ENCODE results near the gene IL12RB2.

IL12RB2 gene

DNA sequence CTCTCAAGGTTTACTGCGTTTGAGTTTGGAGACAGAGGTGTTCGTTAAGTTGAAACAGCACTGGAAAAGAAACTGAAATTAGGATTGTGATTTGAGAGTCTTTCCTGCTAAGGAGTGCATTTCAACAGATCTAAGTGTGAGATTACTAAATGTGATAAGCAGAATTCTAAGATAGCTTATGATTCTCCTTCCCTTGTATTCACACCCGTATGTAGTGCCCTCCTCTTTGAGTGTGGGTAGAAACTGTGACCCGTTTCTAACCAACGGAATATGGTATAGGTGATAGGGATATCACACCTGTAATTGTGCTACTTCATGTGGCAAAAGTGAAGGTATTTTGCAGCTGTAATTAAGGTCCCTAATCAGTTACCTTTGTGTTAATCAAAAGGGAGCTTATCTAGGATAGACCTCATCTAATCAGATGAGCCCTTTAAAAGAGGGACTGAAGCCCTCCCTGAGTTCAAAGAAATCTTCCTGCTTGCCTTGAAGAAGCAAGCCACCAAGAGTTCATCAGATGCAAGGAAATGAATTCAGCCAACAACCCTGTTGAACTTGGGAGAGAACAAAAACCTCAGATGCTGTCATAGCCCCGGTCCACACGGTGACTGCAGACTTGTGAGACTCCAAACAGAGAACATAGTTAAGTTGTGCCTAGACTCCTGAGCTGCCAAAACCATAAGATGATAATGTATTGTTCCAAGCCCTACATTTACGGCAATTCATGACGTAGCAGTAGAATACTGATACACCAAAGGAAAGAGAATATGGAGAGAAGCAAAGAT, 12.6 kb upstream of the IL12RB2 start (continued):
- TF ChIP-seq, protein P1, sequence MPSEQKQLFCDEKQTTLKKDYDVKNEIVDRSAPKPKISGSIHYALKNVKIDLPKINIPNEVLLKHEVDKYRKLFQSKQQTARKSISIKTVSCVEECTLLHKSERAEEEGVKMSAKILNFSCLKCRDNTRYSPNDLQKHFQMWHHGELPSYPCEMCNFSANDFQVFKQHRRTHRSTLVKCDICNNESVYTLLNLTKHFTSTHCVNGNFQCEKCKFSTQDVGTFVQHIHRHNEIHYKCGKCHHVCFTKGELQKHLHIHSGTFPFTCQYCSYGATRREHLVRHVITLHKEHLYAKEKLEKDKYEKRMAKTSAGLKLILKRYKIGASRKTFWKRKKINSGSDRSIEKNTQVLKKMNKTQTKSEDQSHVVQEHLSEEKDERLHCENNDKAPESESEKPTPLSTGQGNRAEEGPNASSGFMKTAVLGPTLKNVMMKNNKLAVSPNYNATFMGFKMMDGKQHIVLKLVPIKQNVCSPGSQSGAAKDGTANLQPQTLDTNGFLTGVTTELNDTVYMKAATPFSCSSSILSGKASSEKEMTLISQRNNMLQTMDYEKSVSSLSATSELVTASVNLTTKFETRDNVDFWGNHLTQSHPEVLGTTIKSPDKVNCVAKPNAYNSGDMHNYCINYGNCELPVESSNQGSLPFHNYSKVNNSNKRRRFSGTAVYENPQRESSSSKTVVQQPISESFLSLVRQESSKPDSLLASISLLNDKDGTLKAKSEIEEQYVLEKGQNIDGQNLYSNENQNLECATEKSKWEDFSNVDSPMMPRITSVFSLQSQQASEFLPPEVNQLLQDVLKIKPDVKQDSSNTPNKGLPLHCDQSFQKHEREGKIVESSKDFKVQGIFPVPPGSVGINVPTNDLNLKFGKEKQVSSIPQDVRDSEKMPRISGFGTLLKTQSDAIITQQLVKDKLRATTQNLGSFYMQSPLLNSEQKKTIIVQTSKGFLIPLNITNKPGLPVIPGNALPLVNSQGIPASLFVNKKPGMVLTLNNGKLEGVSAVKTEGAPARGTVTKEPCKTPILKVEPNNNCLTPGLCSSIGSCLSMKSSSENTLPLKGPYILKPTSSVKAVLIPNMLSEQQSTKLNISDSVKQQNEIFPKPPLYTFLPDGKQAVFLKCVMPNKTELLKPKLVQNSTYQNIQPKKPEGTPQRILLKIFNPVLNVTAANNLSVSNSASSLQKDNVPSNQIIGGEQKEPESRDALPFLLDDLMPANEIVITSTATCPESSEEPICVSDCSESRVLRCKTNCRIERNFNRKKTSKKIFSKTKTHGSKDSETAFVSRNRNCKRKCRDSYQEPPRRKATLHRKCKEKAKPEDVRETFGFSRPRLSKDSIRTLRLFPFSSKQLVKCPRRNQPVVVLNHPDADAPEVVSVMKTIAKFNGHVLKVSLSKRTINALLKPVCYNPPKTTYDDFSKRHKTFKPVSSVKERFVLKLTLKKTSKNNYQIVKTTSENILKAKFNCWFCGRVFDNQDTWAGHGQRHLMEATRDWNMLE (tag by site-specific recombination; conservative IDR thresholded peaks at IDR 0.05; ENCODE audit: low read depth) = no peak

DNA sequence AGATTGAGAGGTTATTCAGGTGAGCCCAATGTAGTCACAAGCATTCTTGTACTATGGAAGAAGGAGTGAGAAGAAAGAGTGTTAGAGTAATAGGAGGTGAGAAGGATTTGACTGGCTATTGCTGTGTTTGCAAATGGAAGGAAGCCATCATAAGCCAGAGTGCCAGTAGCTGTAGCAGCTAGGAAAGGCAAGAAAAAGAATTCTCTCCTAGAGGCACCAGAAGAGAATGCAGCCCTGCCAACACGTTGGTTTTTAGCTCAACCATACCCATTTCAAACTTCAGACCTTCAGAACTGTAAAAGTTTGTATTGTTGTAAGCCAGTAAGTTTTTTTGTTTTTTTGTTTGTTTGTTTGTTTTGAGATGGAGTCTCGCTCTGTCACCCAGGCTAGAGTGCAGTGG, 8.9 kb upstream of the IL12RB2 start:
- H3K4me3 ChIP-seq (ENCODE audit: low read depth, low read length) = no peak overlapping the region
- H3K4me1 ChIP-seq (ENCODE audit: control insufficient read depth, insufficient read depth, low read length) = no peaks in the 10 kb centered on the region
- TF ChIP-seq KLF1 (tag by site-specific recombination; IDR thresholded peaks at IDR 0.05) (no peak), ZNF266 (tag by site-specific recombination; IDR thresholded peaks at IDR 0.05; ENCODE audit: low read depth) (no peak), ZNF777 (tag by site-specific recombination; IDR thresholded peaks at IDR 0.05; ENCODE audit: borderline replicate concordance) (no peak), ZNF76 (tag by site-specific recombination; IDR thresholded peaks at IDR 0.05; ENCODE audit: borderline replicate concordance, low read depth) (no peak)
- ChIA-PET POLR2A (no interaction called here), CTCF (no interaction called here)
- no peaks in the 10 kb centered on the region for H3K9me3 ChIP-seq (ENCODE audit: control insufficient read depth, insufficient read depth, low read depth, low read length)
- no peak overlapping the region for H3K27ac ChIP-seq (ENCODE audit: extremely low read depth, low read depth, low read length)
- no peaks in the 10 kb centered on the region for H3K36me3 ChIP-seq (ENCODE audit: control insufficient read depth in 2 of 2, insufficient read depth in 1 of 2, low read length in 2 of 2)

- CTCF ChIA-PET = no interaction called here
- Histone ChIP-seq H3K36me3 (ENCODE audit: control insufficient read depth in 2 of 2, insufficient read depth in 1 of 2, low read length in 2 of 2) (no peaks in the 10 kb centered on the region), H3K4me1 (ENCODE audit: control insufficient read depth, insufficient read depth, low read length) (no peaks in the 10 kb centered on the region), H3K4me3 (ENCODE audit: low read depth, low read length) (no peak overlapping the region), H3K9me3 (ENCODE audit: control insufficient read depth, insufficient read depth, low read depth, low read length) (no peaks in the 10 kb centered on the region), H3K27ac (ENCODE audit: extremely low read depth, low read depth, low read length) (no peak overlapping the region)
- POLR2A ChIA-PET = no interaction called here
- TF ChIP-seq GLI4 (tag by site-specific recombination; IDR thresholded peaks at IDR 0.05) (no peak), PBX3 (CRISPR knock-in tag; IDR thresholded peaks at IDR 0.05) (no peak), ZNF548 (tag by site-specific recombination; IDR thresholded peaks at IDR 0.05) (no peak), ZNF391 (tag by site-specific recombination; IDR thresholded peaks at IDR 0.05; ENCODE audit: borderline replicate concordance, low read depth) (no peak), ZNF791 (tag by site-specific recombination; IDR thresholded peaks at IDR 0.05) (no peak), HIC1 (tag by site-specific recombination; IDR thresholded peaks at IDR 0.05) (no peak), ZNF416 (tag by site-specific recombination; IDR thresholded peaks at IDR 0.05) (no peak), ZNF596 (tag by site-specific recombination; IDR thresholded peaks at IDR 0.05) (no peak), ZBTB48 (tag by site-specific recombination; IDR thresholded peaks at IDR 0.05) (no peak), ZNF302 (tag by site-specific recombination; IDR thresholded peaks at IDR 0.05; ENCODE audit: low read depth) (no peak), ZBTB7A (tag by site-specific recombination; IDR thresholded peaks at IDR 0.05; ENCODE audit: low read depth) (no peak), ZNF670 (tag by site-specific recombination; IDR thresholded peaks at IDR 0.05; ENCODE audit: low read depth) (no peak)
- TF ChIP-seq, protein P2, sequence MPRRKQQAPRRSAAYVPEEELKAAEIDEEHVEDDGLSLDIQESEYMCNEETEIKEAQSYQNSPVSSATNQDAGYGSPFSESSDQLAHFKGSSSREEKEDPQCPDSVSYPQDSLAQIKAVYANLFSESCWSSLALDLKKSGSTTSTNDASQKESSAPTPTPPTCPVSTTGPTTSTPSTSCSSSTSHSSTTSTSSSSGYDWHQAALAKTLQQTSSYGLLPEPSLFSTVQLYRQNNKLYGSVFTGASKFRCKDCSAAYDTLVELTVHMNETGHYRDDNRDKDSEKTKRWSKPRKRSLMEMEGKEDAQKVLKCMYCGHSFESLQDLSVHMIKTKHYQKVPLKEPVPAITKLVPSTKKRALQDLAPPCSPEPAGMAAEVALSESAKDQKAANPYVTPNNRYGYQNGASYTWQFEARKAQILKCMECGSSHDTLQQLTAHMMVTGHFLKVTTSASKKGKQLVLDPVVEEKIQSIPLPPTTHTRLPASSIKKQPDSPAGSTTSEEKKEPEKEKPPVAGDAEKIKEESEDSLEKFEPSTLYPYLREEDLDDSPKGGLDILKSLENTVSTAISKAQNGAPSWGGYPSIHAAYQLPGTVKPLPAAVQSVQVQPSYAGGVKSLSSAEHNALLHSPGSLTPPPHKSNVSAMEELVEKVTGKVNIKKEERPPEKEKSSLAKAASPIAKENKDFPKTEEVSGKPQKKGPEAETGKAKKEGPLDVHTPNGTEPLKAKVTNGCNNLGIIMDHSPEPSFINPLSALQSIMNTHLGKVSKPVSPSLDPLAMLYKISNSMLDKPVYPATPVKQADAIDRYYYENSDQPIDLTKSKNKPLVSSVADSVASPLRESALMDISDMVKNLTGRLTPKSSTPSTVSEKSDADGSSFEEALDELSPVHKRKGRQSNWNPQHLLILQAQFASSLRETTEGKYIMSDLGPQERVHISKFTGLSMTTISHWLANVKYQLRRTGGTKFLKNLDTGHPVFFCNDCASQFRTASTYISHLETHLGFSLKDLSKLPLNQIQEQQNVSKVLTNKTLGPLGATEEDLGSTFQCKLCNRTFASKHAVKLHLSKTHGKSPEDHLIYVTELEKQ (tag by site-specific recombination; IDR thresholded peaks at IDR 0.05; ENCODE audit: borderline replicate concordance) = no peak
- TF ChIP-seq, protein P3, sequence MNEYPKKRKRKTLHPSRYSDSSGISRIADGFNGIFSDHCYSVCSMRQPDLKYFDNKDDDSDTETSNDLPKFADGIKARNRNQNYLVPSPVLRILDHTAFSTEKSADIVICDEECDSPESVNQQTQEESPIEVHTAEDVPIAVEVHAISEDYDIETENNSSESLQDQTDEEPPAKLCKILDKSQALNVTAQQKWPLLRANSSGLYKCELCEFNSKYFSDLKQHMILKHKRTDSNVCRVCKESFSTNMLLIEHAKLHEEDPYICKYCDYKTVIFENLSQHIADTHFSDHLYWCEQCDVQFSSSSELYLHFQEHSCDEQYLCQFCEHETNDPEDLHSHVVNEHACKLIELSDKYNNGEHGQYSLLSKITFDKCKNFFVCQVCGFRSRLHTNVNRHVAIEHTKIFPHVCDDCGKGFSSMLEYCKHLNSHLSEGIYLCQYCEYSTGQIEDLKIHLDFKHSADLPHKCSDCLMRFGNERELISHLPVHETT (tag by site-specific recombination; IDR thresholded peaks at IDR 0.05) = no peak
These were observed 8.4 kb upstream of the IL12RB2 start for GRCh38 chr1:67299296-67299695.

Data from HEK293 (cell line).